ENCODE data around the gene TMEM237.

The TMEM237 gene

GRCh38 chr2:201661366-201661765 lies 18.1 kb upstream of the TMEM237 start:
- DNase-seq (ENCODE audit: low read depth): peak; percentile 86
- TF ChIP-seq POLR2A (IDR thresholded peaks at IDR 0.05; ENCODE audit: extremely low read depth, insufficient read length): no peak
- TF ChIP-seq CTCF (IDR thresholded peaks at IDR 0.05; ENCODE audit: low read depth, low read length): no peak
- TF ChIP-seq MYC (IDR thresholded peaks at IDR 0.05; ENCODE audit: low read depth, low read length): no peak
- no peak overlapping the region for H3K4me3 ChIP-seq (ENCODE audit: low read depth, low read length)

GRCh38 chr2:201660293-201660895 lies 17.1 kb upstream of the TMEM237 start:
- DNase-seq (ENCODE audit: low read depth): peak; percentile 66
- TF ChIP-seq MAX (IDR thresholded peaks at IDR 0.05; ENCODE audit: low read depth, low read length) (no peak), POLR2A (IDR thresholded peaks at IDR 0.05; ENCODE audit: extremely low read depth, insufficient read length) (no peak), CTCF (IDR thresholded peaks at IDR 0.05; ENCODE audit: low read depth, low read length) (no peak), MYC (IDR thresholded peaks at IDR 0.05; ENCODE audit: low read depth, low read length) (no peak)
- no peak overlapping the region for H3K4me3 ChIP-seq (ENCODE audit: low read depth, low read length)

- no peak for DNase-seq (ENCODE audit: low read depth)
- TF ChIP-seq MYC (IDR thresholded peaks at IDR 0.05; ENCODE audit: low read depth, low read length) (no peak), CTCF (IDR thresholded peaks at IDR 0.05; ENCODE audit: low read depth, low read length) (no peak), MAX (IDR thresholded peaks at IDR 0.05; ENCODE audit: low read depth, low read length) (no peak), POLR2A (IDR thresholded peaks at IDR 0.05; ENCODE audit: extremely low read depth, insufficient read length) (no peak)
- no peak overlapping the region for H3K4me3 ChIP-seq (ENCODE audit: low read depth, low read length)
Observed at GRCh38 chr2:201656740-201657139, 13.4 kb upstream of the TMEM237 start.

- no peak overlapping the region for H3K4me3 ChIP-seq (ENCODE audit: low read depth, low read length)
- TF ChIP-seq MAX (IDR thresholded peaks at IDR 0.05; ENCODE audit: low read depth, low read length) (no peak), CTCF (IDR thresholded peaks at IDR 0.05; ENCODE audit: low read depth, low read length) (no peak), MYC (IDR thresholded peaks at IDR 0.05; ENCODE audit: low read depth, low read length) (no peak), POLR2A (IDR thresholded peaks at IDR 0.05; ENCODE audit: extremely low read depth, insufficient read length) (no peak)
- no peak for DNase-seq (ENCODE audit: low read depth)
Observed at GRCh38 chr2:201656102-201656501, 12.8 kb upstream of the TMEM237 start.

GRCh38 chr2:201654616-201655384 lies 11.5 kb upstream of the TMEM237 start:
- no peak for DNase-seq (ENCODE audit: low read depth)
- no peak overlapping the region for H3K4me3 ChIP-seq (ENCODE audit: low read depth, low read length)
- TF ChIP-seq CTCF (IDR thresholded peaks at IDR 0.05; ENCODE audit: low read depth, low read length) (no peak), MAX (IDR thresholded peaks at IDR 0.05; ENCODE audit: low read depth, low read length) (no peak), MYC (IDR thresholded peaks at IDR 0.05; ENCODE audit: low read depth, low read length) (no peak), POLR2A (IDR thresholded peaks at IDR 0.05; ENCODE audit: extremely low read depth, insufficient read length) (no peak)

All from NB4 (cell line).